GM12878 (cell line): Measurements from ENCODE around the gene PMM2. TPM values are rescaled to one million over a fixed set of nuclear protein-coding genes. Genes with fewer than 3 reads are reported as not detected.
A peak's percentile ranks its signal among the peaks of the same experiment; 100 is the strongest.

Experiments used
- BHLHE40 ChIP-seq, 2 experiments: fragments of 450-650 bp in 1 of 2; IDR thresholded peaks; 2 replicates each; pipeline ENCODE4 v1.6.1; 2011 to 2017; ENCODE audit warnings: low read depth in 2 of 2, borderline replicate concordance in 1 of 2, improper control_type of control experiment in 1 of 2, low read length in 1 of 2, mild to moderate bottlenecking in 1 of 2
- CEBPB ChIP-seq, 2 experiments: fragments of 150-350 bp in 1 of 2; IDR thresholded peaks; 2 replicates each; pipeline ENCODE4 v1.6.1; 2012 to 2014; ENCODE audit warnings: low read depth in 2 of 2, low read length in 2 of 2, borderline replicate concordance in 1 of 2, inconsistent platforms in 1 of 2
- FOXM1 ChIP-seq: IDR thresholded peaks from 2 replicates; pipeline ENCODE4 v1.6.1; 2012; ENCODE audit warnings: low read depth, mild to moderate bottlenecking, inconsistent platforms, low read length, moderate library complexity
- HSF1 ChIP-seq: fragments of 150-350 bp; IDR thresholded peaks from 2 replicates; pipeline ENCODE4 v1.6.1; 2014; ENCODE audit warnings: mild to moderate bottlenecking, low read depth, low read length
- IKZF2 ChIP-seq, 2 experiments: fragments of 450-650 bp; IDR thresholded peaks; 2 replicates each; pipeline ENCODE4 v1.6.1; 2017; ENCODE audit warnings: mild to moderate bottlenecking in 2 of 2, moderate library complexity in 2 of 2
- JUND ChIP-seq: IDR thresholded peaks from 2 replicates; pipeline ENCODE4 v1.6.1; 2012; ENCODE audit warnings: low read depth, mild to moderate bottlenecking, low read length, improper control_type of control experiment, moderate library complexity
- MYB ChIP-seq: fragments of 150-350 bp; IDR thresholded peaks from 2 replicates; pipeline ENCODE4 v1.6.1; 2014; ENCODE audit warnings: mild to moderate bottlenecking, low read depth, low read length, borderline replicate concordance
- NR2C2 ChIP-seq: IDR thresholded peaks from 2 replicates; pipeline ENCODE4 v1.6.1; 2011; ENCODE audit warnings: borderline replicate concordance, low read depth; ENCODE audit not compliant: control insufficient read depth, insufficient read length
- RCOR1 ChIP-seq: conservative IDR thresholded peaks from 2 replicates; pipeline ENCODE4 v1.6.1; 2012; ENCODE audit warnings: low read depth, low read length, improper control_type of control experiment
- RELA ChIP-seq: fragments of 450-650 bp; IDR thresholded peaks from 2 replicates; pipeline ENCODE4 v1.8.0; 2014; ENCODE audit warnings: borderline replicate concordance; ENCODE audit not compliant: partially characterized antibody
- TARDBP ChIP-seq: IDR thresholded peaks from 2 replicates; pipeline ENCODE4 v1.6.1; 2016; ENCODE audit warnings: borderline replicate concordance
- TCF12 ChIP-seq: IDR thresholded peaks from 2 replicates; pipeline ENCODE4 v1.6.1; 2011; ENCODE audit warnings: low read depth, mild to moderate bottlenecking, low read length
- TCF3 ChIP-seq: IDR thresholded peaks from 2 replicates; pipeline ENCODE4 v1.6.1; 2012; ENCODE audit warnings: low read depth, mild to moderate bottlenecking, low read length, borderline replicate concordance; ENCODE audit not compliant: insufficient read depth
- ZBTB40 ChIP-seq: fragments of 450-650 bp; IDR thresholded peaks from 2 replicates; pipeline ENCODE4 v1.6.1; 2016; ENCODE audit warnings: mild to moderate bottlenecking, moderate library complexity, borderline replicate concordance
- ZNF217 ChIP-seq: fragments of 450-650 bp; IDR thresholded peaks from 2 replicates; pipeline ENCODE4 v1.6.1; 2017; ENCODE audit warnings: antibody characterized with exemption, mild to moderate bottlenecking
- ZNF687 ChIP-seq: fragments of 450-650 bp; IDR thresholded peaks from 2 replicates; pipeline ENCODE4 v1.6.1; 2017; ENCODE audit warnings: mild to moderate bottlenecking, moderate library complexity
- polyA plus RNA-seq, 11 experiments: library from polyadenylated mRNA; depleted of rRNA in 4 of 11; unstranded in 6 of 11; stranded (reverse) in 5 of 11; fragments of >200 nt; fragmentation: Nextera tagmentation in 4 of 11; fragmentation: Illumina TruSeq in 1 of 11; extraction: Ambion mirVana in 4 of 11; extraction: Trizol in 1 of 11; gene quantifications; 1 replicate in 1 of 11; 2 replicates in 10 of 11; pipeline versions ENCODE4 v1.2.1 to v1.2.3, GENCODE V29; 2011 to 2016; ENCODE audit warnings: inconsistent platforms in 2 of 11, missing spikeins in 2 of 11, low read depth in 1 of 11
- total RNA-seq, 4 experiments: library from RNA; depleted of rRNA in 3 of 4; stranded (reverse); fragments of >200 nt in 3 of 4; fragmentation: Illumina TruSeq in 1 of 4; extraction: Trizol in 1 of 4; gene quantifications; 2 replicates each; pipeline versions ENCODE4 v1.2.1 to v1.2.3, GENCODE V29; 2013 to 2021

The PMM2 gene
- total and polyA plus RNA-seq, 10 of the 15 experiments (the other 5 are each of a cell fraction or from before 2014, with no cell fraction given) = 22.6 to 69.4 (median 52.3) TPM

GRCh38 chr16:8868416-8869211 is 71.0 kb downstream of the PMM2 start, which contains the start of gene CARHSP1 (continued):
- no peak for TF ChIP-seq ZBTB40
- no peak for TF ChIP-seq IKZF2 (IDR thresholded peaks at IDR 0.05)
- no peak for TF ChIP-seq MYB
- TF ChIP-seq TCF12 = peak; percentile 82
- TF ChIP-seq CEBPB (IDR thresholded peaks at IDR 0.05; ENCODE audit: borderline replicate concordance in 1 of 2, low read depth in 2 of 2, low read length in 2 of 2) = no peak
- peak; percentile 95 for TF ChIP-seq TCF3
- TF ChIP-seq BHLHE40 (IDR thresholded peaks at IDR 0.05; ENCODE audit: borderline replicate concordance in 1 of 2, low read depth in 2 of 2, low read length in 1 of 2) = peak in 1 of 2 experiments; percentile 35; a peak in 1 of 4 replicates
- TF ChIP-seq ZNF687 = peak; percentile 32; the same call in 1 of the 2 replicates
- TF ChIP-seq RCOR1 = no peak
- TF ChIP-seq NR2C2 = no peak
- TF ChIP-seq HSF1 = no peak
- no peak for TF ChIP-seq FOXM1
- TF ChIP-seq ZNF217 = peak; percentile 45; the same call in 1 of the 2 replicates
- TF ChIP-seq JUND = no peak
- no peak for TF ChIP-seq TARDBP
- TF ChIP-seq RELA = peak; percentile 51
